Urothelium cell line (cell line): ENCODE data around the gene TTC13.

Source experiments
- DNase-seq: peaks from one replicate; pipeline ENCODE4 v3.0.0; 2011; ENCODE audit warnings: low spot score, mixed read lengths
- FAIRE-seq: peaks from 2 replicates; lab custom pipeline; 2011; peaks lifted over from hg19 to GRCh38; lab: Jason Lieb, UNC

The TTC13 gene

DNA sequence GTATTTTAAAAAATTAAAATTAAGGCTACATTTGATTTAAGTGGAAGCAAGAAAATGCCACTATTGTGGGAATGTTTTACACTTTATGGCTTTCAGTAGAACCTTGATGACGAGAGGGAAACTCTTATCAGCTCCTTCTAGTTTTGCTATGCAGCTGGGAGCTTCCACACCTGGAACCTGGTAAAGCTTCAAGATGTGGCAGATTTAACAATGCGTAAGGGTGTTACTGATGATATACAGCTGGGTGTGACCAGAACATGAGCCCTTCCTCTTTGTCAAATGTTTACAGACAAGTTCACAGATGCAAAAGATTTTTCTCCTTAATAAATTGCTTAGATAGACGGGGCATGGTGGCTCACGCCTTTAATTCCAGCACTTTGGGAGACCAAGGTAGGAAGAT lies 20.3 kb downstream of the TTC13 start:
- FAIRE-seq (no peak), DNase-seq (no peak)

DNA sequence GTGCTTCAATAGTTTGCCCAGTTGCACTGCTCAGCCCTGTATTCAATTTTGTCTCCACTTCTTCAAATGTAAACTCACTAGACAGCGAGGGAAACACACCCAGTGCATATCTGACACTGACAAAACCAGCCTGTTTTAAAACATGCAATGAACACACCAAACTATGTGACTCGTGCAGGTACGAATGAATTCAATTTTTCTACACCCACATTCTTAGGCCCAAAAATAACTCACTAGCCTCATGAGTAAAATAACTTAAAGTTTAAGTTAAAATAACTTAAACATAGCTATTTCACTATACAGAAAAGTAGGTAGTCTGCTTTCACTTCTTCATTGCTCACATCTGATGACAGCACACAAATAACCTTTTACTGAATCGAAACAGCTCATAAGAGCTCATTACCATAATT lies 21.1 kb downstream of the TTC13 start:
- FAIRE-seq: no peak

DNA sequence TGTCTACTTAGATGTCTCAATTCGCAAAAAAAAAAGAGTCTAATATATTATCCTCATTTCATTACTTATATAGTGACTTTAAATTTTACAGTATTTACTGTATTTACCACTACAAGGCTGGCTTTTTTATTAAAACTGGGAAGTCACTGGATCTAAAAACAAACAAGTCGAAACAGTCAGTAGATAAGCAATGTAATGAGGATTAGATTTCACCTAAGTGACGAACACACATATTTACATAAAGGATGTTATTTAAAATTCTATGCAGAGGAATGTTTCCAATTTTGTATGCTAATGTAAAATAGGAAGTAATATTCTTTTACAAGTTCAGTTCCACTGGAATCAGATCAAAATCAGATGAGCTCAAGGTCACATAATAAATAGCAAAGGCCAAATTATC lies 28.3 kb downstream of the TTC13 start:
- DNase-seq (no peak), FAIRE-seq (no peak)

More for the DNA sequence above, 21.1 kb downstream of the TTC13 start:
- DNase-seq: no peak

DNA sequence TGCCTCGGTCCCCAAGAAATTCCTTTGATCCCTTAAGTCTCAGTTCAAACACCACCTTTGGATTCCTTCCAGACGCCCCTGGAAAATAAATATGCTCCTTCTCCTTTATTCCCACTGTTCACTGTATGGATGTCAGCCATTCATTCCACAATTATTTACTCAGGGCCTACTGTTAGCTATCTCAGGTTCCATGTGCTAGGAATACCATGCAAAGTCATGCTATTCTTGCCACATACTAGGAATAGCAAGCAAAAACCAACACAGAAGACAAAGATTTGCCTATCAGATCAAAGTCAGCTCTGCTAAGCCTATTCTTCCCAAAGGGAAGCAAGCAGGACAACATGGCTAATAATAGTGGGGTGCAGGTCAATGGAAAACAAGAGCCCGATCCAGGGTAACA lies 29.8 kb downstream of the TTC13 start:
- no peak for FAIRE-seq

DNA sequence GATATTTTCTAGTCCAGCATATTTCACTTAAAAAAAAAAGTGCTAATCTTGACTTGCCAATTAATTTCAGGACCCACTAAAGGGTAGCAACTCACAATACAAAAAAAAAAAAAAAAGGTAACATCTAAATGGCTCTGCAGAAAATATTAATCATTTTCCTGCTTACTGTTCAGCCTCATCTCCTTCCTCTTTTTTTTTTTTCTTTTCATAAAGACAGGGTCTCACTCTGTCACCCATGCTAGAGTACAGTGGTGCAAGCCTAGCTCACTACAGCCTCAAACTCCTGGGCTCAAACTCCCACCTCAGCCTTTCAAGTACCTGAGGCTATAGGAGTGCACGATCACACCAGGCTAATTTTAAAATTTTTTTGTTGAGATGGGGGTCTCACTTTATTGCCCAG lies 30.4 kb downstream of the TTC13 start:
- FAIRE-seq (no peak), DNase-seq (no peak)

More for the DNA sequence above, 29.8 kb downstream of the TTC13 start:
- no peak for DNase-seq

DNA sequence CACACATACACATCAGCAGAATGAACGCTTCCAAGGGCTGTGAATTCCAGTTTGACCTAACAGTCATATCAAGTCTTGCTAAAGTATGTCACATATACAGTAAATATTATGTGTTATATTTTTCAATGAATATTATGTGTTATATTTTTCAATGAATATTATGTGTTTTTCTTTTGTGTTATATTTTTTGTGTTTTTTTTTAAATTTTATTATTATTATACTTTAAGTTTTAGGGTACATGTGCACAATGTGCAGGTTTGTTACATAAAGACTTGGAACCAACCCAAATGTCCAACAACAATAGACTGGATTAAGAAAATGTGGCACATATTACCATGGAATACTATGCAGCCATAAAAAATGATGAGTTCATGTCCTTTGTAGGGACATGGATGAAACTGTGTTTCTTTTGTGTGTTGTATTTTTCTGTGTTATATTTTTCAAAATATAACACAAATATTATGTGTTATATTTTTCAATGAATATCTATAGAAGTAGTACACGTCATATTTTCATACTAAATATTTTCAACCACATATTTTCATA lies 35.5 kb downstream of the TTC13 start:
- FAIRE-seq: no peak
- no peak for DNase-seq

DNA sequence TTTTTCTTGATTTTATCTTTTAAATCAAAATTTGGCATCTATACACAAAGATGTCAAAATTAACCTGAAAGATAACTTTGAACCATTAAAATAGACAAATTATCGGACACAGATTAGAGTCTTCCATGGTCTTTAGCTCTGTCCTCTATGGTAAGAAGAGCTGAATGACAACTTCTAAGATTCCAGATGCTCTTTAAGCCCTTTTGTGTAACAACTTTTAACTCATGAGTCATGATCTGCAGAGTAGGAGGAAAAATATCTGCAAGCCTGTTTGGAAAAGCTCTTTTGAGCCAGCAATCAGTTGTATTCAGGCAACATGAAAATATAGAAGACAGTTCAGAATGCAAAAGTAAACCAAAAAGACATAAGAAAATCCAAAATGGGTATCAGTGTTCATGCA lies 37.8 kb downstream of the TTC13 start:
- FAIRE-seq: no peak
- no peak for DNase-seq

DNA sequence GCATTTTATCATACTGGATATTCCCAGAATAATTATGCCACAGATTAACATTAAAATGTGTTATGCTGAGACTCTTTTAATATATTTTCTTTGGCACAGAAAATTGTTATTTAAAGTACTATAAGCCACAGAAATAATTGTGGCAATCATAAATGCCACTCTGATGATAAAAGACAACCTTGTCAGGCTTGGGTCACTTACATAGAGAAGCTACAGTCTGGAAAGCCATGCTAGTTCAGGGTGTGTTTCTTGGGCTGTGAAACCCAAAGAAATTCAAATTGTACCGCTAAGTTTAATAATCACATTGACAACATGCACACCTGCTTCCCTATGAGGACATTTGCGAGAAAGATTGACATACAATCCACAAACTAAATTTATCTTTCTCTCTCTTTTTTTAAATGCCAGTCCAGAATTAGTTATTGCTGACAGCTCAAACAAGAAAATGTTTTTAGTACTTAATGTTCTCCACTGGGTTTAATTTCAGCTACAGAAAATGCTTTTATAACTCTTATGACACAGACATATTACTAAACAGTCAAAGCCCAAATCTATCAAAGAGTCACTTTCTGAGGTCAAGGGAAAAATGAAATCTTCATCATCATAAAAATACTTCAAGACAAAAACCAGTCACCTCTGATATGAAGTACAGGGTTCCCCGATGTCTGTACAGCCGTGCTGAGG lies 38.7 kb downstream of the TTC13 start:
- no peak for FAIRE-seq
- no peak for DNase-seq

DNA sequence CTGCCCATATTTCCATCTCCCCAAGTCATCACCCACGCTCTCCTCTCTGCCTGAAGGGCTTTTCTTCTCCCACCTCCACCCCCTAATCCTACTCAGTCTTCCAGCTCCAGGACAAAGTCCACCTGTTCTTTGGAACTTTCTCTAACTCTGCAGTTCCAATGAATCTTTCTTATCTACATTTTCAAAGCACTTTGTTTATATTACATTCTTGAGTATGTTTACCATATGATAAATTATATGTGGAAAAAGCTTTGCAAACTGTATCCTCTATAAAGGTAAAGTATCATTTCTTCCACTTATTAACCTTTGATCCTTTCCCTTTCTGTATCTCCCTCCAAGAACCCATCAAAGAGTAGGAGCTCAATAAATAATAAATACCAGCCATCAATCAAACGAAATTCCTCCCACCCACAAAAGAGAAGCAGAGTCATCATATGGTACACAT lies 39.7 kb downstream of the TTC13 start:
- DNase-seq (no peak), FAIRE-seq (no peak)

DNA sequence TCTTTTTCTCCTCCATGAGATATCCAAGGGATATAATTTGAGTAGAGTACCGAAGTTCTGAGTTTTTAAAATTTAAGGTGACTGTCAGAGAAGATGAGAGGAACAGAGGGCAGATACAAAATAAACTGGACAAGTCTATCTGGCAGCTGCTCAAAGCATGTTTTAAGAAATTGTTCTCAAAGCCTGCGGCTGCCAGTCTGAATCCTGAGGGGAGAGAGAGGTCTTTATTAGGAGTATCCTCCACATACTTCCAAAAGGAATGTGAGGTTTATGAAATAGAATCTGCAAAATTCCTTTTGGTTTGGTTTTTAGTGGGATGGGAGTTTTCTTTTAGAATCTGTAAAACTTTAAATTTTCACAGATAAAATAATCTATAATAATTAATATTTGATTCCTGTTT lies 41.3 kb downstream of the TTC13 start:
- DNase-seq: no peak
- FAIRE-seq: no peak

DNA sequence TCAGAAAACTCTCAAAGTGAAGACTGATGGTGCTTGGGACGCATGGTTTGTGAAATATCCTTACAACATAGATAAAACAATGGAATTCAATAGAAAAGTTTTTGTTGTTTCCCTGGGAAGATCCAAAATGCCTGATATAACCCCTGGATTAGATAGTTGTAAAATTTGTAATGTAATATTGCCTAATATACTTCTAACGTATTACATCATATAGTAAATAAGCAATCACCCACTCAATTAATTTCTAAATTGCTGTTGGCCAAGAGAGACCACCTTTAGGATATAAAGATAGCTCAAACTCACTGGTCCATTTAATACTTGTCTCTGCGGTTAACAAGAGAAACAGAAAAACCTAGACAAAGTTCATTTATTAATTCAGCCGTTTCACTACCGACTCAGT lies 42.2 kb downstream of the TTC13 start:
- no peak for FAIRE-seq
- DNase-seq: no peak

DNA sequence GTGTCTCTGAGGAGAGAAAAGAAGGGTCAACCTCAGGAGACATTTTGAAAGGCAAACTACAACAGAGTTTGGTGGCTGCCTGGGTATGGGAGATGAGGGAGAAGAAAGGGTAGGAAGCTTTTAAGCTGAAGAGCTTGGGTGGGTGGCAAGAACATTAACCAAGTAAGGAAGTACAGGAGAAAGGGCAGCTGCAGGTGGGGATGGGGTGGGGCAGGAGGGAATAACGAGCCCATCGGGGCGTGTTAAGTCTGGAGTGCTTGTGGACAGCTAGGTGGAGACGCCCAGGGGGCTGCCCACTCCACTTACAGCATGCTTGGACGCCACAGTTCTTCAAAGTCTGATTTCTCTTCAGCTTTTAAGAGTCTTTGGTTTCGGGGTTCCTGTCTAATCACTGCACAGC lies 42.8 kb downstream of the TTC13 start:
- DNase-seq: no peak
- FAIRE-seq: no peak

DNA sequence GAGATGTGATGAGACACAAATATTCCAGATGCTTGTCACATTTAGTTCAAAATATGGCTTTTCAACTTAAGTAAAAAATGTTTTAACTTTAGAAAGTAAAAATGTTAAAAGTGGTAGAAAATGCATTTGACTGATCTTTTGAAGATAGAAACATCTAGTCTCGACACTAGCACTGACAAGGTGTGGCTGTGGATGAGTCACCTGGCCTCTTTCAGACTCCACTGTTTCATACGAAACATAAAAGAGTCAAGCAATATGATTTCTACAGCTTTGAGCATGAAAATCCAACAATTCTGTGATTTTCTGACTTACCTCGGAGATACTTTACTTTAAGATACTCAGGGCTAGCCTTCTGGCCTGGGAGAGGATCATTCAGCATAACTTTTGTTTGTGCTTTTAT lies 47.7 kb downstream of the TTC13 start:
- no peak for DNase-seq
- no peak for FAIRE-seq

DNA sequence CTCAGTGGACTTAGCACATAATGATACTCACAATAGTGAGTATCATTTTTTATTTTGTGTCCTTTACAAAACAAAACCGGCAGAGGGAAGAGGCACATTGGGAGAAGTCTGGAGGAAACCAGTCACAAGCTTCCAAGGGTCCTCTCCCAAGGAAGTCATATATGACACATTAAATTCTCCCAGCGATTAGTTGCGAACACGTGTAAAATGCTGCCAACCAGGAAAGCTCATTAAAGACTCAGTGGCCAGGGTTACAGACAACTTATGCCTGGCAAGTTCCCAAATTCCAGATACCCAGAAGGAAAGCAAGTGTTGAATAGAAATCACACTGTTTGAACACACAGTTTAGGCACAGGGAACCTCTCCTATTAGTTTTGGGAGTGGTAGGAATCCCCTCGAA lies 52.5 kb downstream of the TTC13 start:
- FAIRE-seq (no peak), DNase-seq (no peak)

DNA sequence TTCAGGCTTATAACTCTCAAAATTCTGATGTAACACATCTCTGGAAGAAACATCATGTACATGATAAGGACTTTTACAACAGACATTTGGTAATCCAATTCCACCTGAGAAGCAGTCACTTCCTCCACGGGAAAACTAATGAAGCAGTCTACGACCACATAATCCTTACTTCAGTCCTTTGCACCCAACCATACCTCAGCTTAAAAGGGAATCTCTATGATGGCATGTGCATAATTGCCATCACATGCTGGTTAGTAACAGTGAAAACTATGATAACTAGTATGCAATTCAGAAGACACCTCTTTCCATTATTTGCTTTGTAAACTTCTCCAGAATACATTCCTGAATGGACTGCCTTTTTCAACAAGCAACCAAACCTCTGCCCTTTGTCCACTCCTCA lies 53.1 kb downstream of the TTC13 start:
- FAIRE-seq (no peak), DNase-seq (no peak)

DNA sequence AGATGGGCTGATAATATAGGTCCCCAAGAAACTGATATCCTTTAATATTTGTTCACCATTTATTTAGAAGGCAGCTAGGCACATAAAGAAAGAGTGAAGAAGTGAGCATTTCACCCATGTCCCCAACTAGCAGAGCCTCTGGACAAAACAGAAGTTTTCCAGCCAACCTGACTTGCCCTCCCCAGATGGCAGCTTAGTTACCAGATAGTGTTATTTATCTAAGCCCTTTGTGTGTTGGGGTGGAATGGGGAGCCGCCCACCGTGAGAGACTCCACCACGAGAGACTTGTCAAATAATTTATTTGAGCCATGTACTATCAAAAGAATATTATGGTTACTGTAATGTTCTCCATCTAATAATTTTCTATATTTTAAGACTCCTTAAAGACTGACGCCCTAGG lies 55.5 kb downstream of the TTC13 start:
- DNase-seq: no peak
- no peak for FAIRE-seq

DNA sequence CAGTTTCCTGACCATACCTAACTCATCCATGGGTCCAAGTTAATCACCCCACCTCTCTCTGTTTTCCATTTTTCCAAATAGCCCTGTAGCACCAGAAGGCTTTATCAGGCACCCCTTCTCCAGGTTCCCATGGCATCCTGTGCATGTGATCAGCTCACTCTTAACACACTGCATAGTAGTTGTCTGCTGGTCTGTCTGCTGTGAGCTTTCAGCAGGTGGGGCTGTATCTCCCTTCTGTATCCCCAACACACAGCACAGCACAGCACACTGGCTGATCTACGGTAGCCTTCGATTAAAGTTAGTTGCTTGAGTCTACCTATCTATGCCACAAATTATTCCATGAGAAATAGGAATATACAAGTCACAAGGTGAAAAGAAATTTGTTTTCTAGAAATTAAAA lies 56.0 kb downstream of the TTC13 start:
- FAIRE-seq (no peak), DNase-seq (no peak)

DNA sequence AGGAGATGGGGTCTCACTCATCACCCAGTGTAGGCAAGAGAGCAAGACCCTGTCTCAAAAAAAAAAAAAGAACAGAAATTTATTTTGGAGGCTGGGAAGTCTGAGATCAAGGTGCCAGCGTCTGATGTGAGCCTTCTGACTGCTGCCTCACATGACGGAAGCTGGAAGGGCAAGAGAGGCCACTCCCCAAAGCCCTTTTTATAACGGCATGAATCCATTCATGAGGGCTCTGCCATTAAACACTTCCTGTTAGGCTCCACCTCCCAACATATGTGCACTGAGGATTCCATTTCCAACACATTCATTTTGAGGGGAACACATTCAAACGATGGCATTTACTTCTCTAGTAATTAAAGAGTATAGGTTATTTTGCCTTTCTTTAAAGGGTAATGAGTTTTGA lies 59.5 kb downstream of the TTC13 start:
- no peak for FAIRE-seq
- DNase-seq: no peak

DNA sequence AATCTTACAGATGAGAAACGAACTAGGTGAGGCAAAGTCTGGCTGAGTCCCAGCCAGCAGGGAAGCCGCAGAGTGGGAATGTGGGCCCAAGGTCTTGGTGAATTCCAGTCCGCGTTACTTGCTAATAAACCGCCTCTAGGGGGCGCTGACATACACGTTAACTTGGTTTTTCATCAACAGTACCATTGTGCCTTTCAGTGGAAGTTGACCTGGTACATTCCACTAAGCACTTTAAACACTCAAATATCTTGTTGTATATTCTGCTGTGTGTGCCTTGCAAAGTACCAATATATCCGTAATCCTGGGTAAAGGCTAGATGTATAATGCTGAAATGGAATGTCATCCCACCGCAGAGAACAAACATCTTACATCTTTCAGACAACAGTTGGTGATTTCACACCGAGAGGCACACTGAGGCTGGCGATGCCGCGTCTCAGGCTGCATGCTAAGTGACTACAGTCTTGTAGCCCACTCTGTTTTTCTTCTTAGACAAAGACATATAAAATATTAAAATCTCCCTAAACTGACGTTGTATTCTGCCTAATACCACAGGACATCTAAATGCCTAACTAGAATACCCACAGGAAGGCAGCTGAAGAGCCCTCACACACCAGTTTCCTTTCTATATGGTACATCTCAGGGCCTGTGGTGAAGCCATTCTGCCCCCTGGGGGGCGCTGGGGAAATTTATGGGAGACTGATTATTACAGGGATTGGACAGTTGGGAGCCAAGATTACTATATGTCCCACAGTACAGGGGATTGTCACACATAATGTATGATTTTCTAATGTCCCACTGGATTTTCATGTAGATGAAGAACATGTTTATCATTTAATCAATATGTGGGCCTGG lies 61.2 kb downstream of the TTC13 start:
- DNase-seq: peak; percentile 51
- no peak for FAIRE-seq

DNA sequence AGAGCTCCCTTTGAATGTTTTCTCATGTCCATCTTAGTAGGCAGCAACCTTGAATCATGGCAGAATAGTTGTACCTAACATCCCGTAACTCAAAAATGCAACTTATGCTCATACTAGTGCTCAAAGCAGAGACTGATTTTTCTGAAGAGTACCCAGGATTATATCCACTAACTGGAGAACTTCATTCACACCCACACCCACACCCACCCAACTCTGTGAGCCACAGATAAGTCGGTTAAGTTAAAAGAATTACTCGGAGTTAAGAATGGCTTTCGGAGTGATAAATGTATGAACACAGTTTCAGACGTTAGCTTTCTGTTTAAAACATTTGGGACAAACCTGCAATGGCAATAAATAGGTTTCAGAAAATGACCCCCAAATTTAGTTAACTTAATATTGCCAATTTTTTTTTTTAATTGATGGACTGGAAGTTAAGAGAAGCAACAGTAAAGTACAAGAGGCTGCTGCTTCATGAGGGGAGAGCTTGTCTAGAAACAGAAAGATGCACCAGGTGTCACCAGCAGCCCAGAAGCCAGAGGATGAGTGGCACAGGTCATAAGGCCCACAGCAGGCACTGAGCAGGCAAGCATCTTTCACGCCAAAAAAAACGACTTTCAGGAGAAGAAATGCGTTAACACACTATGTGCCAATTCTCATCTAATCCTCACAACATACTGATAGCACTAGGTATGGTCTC lies 61.9 kb downstream of the TTC13 start:
- DNase-seq (no peak), FAIRE-seq (no peak)

DNA sequence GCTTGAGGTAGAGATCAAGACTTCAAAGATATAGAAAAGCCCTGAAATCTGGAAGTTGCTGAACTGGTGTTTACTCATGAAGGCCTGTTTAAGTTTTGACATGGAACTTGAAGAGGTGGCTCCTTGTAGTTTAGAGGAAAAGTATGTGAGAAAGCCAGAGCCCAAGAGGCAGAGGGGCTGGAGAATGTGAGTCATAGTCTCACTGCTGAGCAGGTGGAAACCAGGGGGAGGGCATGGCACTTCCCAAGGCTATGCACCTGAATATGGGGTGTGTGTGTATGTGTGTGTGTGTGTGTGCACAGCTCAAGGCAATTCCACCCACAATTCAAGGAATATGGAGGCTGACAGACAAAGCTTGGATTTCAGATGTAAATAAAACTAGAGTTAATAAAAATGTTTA lies 63.6 kb downstream of the TTC13 start:
- no peak for FAIRE-seq

DNA sequence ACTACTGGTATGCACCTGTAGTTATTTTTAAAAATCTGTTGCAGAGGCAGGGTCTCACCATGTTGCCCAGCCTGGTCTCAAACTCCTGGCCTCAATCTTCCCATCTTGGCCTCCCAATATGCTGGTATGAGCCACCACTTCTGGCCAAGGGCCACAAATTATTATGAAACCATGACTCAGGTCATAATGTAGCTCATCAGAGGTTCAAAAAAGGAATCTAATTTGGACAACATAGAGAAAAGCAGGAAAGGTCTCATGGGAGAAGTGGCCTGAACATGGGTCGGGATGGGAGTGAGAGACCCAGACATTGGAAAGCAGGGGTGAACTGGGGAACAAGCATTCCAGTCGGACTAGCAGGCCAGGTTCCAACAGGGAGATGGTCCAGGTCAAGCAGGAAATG lies 65.2 kb downstream of the TTC13 start:
- FAIRE-seq (no peak), DNase-seq (no peak)

More for the DNA sequence above, 63.6 kb downstream of the TTC13 start:
- no peak for DNase-seq
